ENCODE results near the gene EOGT. TPM values are rescaled to one million over a fixed set of nuclear protein-coding genes. Genes with fewer than 3 reads are reported as not detected.

Gene EOGT
- total and polyA plus RNA-seq, 2 experiments from 2014 or later = 11.9 to 27.2 TPM

DNA sequence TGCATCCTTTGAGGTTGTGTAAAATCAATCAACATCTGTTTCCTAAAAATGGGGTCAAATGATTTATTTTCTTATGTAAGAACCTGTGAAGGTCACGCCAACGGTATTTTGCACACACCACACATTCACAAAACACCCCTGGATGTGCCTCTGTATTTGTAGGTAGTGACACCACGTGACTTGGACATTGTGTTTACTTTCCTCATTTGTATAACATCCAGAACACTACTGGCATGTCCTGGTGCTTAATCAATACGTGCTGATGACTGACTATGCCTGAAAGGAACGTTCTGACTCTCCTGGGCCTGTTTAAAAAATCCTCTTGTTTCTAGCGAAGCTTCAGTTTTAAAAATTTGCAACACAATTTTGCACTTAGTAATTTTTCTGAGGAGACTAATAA is 77.7 kb downstream of the EOGT start (continued):
- TF ChIP-seq, protein P1, sequence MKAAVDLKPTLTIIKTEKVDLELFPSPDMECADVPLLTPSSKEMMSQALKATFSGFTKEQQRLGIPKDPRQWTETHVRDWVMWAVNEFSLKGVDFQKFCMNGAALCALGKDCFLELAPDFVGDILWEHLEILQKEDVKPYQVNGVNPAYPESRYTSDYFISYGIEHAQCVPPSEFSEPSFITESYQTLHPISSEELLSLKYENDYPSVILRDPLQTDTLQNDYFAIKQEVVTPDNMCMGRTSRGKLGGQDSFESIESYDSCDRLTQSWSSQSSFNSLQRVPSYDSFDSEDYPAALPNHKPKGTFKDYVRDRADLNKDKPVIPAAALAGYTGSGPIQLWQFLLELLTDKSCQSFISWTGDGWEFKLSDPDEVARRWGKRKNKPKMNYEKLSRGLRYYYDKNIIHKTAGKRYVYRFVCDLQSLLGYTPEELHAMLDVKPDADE (IDR thresholded peaks at IDR 0.05) = no peak
- TF ChIP-seq STAT1 (IDR thresholded peaks at IDR 0.05; ENCODE audit: unreplicated experiment) (no peak), JUNB (IDR thresholded peaks at IDR 0.05; ENCODE audit: unreplicated experiment) (no peak)
- TF ChIP-seq, protein P2, sequence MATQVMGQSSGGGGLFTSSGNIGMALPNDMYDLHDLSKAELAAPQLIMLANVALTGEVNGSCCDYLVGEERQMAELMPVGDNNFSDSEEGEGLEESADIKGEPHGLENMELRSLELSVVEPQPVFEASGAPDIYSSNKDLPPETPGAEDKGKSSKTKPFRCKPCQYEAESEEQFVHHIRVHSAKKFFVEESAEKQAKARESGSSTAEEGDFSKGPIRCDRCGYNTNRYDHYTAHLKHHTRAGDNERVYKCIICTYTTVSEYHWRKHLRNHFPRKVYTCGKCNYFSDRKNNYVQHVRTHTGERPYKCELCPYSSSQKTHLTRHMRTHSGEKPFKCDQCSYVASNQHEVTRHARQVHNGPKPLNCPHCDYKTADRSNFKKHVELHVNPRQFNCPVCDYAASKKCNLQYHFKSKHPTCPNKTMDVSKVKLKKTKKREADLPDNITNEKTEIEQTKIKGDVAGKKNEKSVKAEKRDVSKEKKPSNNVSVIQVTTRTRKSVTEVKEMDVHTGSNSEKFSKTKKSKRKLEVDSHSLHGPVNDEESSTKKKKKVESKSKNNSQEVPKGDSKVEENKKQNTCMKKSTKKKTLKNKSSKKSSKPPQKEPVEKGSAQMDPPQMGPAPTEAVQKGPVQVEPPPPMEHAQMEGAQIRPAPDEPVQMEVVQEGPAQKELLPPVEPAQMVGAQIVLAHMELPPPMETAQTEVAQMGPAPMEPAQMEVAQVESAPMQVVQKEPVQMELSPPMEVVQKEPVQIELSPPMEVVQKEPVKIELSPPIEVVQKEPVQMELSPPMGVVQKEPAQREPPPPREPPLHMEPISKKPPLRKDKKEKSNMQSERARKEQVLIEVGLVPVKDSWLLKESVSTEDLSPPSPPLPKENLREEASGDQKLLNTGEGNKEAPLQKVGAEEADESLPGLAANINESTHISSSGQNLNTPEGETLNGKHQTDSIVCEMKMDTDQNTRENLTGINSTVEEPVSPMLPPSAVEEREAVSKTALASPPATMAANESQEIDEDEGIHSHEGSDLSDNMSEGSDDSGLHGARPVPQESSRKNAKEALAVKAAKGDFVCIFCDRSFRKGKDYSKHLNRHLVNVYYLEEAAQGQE (IDR thresholded peaks at IDR 0.05; ENCODE audit: unreplicated experiment) = no peak
- TF ChIP-seq, protein P3, sequence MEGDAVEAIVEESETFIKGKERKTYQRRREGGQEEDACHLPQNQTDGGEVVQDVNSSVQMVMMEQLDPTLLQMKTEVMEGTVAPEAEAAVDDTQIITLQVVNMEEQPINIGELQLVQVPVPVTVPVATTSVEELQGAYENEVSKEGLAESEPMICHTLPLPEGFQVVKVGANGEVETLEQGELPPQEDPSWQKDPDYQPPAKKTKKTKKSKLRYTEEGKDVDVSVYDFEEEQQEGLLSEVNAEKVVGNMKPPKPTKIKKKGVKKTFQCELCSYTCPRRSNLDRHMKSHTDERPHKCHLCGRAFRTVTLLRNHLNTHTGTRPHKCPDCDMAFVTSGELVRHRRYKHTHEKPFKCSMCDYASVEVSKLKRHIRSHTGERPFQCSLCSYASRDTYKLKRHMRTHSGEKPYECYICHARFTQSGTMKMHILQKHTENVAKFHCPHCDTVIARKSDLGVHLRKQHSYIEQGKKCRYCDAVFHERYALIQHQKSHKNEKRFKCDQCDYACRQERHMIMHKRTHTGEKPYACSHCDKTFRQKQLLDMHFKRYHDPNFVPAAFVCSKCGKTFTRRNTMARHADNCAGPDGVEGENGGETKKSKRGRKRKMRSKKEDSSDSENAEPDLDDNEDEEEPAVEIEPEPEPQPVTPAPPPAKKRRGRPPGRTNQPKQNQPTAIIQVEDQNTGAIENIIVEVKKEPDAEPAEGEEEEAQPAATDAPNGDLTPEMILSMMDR (conservative IDR thresholded peaks at IDR 0.05; ENCODE audit: low read depth in 2 of 2) = no peak

DNA sequence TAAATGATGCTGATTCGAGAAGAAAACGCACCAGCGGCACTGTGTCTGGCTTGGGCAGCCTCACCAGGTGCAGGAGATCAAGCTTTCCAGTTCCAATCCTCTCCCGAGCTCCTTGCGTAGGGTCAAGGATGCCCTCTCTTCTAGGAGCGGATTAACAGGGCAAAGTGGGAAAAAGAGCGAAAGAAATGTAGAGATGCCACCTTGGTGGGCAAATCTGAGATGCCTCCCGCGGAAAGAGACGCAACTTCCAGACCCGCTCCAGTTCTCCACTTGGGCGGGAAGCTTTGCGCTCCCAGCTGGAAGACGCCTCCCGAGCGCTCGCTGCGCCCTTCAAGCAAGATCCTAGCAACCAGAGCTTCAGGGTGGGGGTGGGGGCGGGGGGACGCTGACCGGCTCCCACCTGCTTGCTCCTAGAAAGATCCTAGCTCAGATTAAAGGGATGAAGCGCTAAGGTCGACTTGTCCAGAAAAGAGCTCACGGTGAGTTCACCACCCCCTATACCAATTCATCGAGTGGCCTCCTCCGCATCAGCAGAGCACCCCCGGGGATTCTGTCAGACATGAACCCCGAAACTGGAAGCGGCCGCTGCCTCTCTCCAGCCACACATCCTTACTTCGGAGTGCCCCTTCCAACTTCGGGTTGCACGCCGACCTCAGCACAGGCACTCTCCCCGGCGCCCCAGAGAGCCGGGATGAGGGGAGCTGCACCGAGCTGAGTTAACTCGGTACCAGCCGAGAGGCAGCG is 81.9 kb downstream of the EOGT start:
- peaks cover 12% of the 10 kb centered on the region; the same call in 1 of the 2 replicates for H3K4me1 ChIP-seq (ENCODE audit: insufficient read depth)
- no peak overlapping the region for H3K27ac Mint-ChIP-seq
- H3K27ac ChIP-seq (ENCODE audit: low read depth) = no peak overlapping the region
- no peaks in the 10 kb centered on the region for H3K36me3 ChIP-seq (ENCODE audit: insufficient read depth)
- H3K9me2 ChIP-seq (ENCODE audit: insufficient read depth) = no peaks in the 10 kb centered on the region
- peak overlapping the region; percentile 94 for H2AFZ ChIP-seq
- H3K27me3 ChIP-seq (ENCODE audit: insufficient read depth) = peaks cover 36% of the 10 kb centered on the region
- ATAC-seq = peak; percentile 50
- H3K27me3 Mint-ChIP-seq (ENCODE audit: insufficient read depth, low read depth, poor library complexity) = peaks cover 33% of the 10 kb centered on the region
- no peaks in the 10 kb centered on the region for H3K36me3 Mint-ChIP-seq (ENCODE audit: low read depth)
- TF ChIP-seq EZH2 (IDR thresholded peaks at IDR 0.05; ENCODE audit: low read depth, unreplicated experiment) (peak; percentile 30), EZH2phosphoT487 (IDR thresholded peaks at IDR 0.05; ENCODE audit: unreplicated experiment) (no peak), POLR2AphosphoS5 (IDR thresholded peaks at IDR 0.05; ENCODE audit: low read depth) (no peak), CREB1 (CRISPR knock-in tag; IDR thresholded peaks at IDR 0.05; ENCODE audit: low read depth) (no peak)
- TF ChIP-seq, protein P1 (IDR thresholded peaks at IDR 0.05) = no peak
- no peaks in the 10 kb centered on the region for H3F3A ChIP-seq (replicated peaks; ENCODE audit: low read depth)
- DNase-seq (ENCODE audit: low spot score) = peak; percentile 56
- peak overlapping the region; percentile 79 for H3K4me3 Mint-ChIP-seq
- peak overlapping the region; percentile 95 for H3K4me2 ChIP-seq
- H4K20me1 ChIP-seq (replicated peaks; ENCODE audit: insufficient read depth) = peaks cover 14% of the 10 kb centered on the region
- H3K9me3 Mint-ChIP-seq = no peaks in the 10 kb centered on the region
- peaks cover 9% of the 10 kb centered on the region for H3K4me1 Mint-ChIP-seq
- no peaks in the 10 kb centered on the region for H3K79me2 ChIP-seq (replicated peaks; ENCODE audit: insufficient read depth)
- H3K4me3 ChIP-seq = peak overlapping the region; percentile 88

MicroRNA genes within 50 kb of the gene (microRNA counts, 767-probe panel; counts per million panel counts)
- not detected for microRNA hsa-miR-3136-5p

Small RNAs within 50 kb of the gene (microRNA-seq; reads per million reads assigned to microRNA genes)
- not detected for gene MIR3136

Small RNAs within 50 kb of the gene (small RNA-seq; reads per million reads assigned to genes)
- gene MIR3136 (ENCODE audit: low replicate concordance) = not detected

Other genes starting within 250 kb of the EOGT start
- 18.8 and 24.7 TPM in 2 replicates for gene TAFA4, start 81.1 kb downstream of the EOGT start, total RNA-seq (2014; rRNA removed; shearing (Covaris generic))
- 4.3 and 5.5 TPM in 2 replicates for gene TAFA4, start 81.1 kb downstream of the EOGT start, polyA plus RNA-seq (2016; fragmentation: Nextera tagmentation; extraction: Ambion mirVana)
- 10.4 and 15.8 TPM in 2 replicates for gene TMF1, start 38.6 kb upstream of the EOGT start, total RNA-seq (2014; rRNA removed; shearing (Covaris generic))
- gene TMF1, start 38.6 kb upstream of the EOGT start, polyA plus RNA-seq (2016; fragmentation: Nextera tagmentation; extraction: Ambion mirVana) = 21.3 TPM in 2 replicates
- 82.5 and 85.3 TPM in 2 replicates for gene UBA3, start 66.7 kb upstream of the EOGT start, total RNA-seq (2014; rRNA removed; shearing (Covaris generic))
- 40.4 and 53.2 TPM in 2 replicates for gene UBA3, start 66.7 kb upstream of the EOGT start, polyA plus RNA-seq (2016; fragmentation: Nextera tagmentation; extraction: Ambion mirVana)
- 28.8 and 35.5 TPM in 2 replicates for gene ARL6IP5, start 71.3 kb upstream of the EOGT start, total RNA-seq (2014; rRNA removed; shearing (Covaris generic))
- 36.5 and 39.8 TPM in 2 replicates for gene ARL6IP5, start 71.3 kb upstream of the EOGT start, polyA plus RNA-seq (2016; fragmentation: Nextera tagmentation; extraction: Ambion mirVana)
- not detected in 2 replicates for gene LMOD3, start 108.9 kb upstream of the EOGT start, total RNA-seq (2014; rRNA removed; shearing (Covaris generic))
- 0.06 TPM in 1 of 2 replicates, not detected in the other for gene LMOD3, start 108.9 kb upstream of the EOGT start, polyA plus RNA-seq (2016; fragmentation: Nextera tagmentation; extraction: Ambion mirVana)

Measured in GM23338 (cell line).